Stimulated activated memory B cell treated with anti-CD40 and anti-IgM and Interleukin-4, amounts not matched to agents 10 μg/mL and 1 μg/mL and 100 μg/mL, for 72 hours (primary cell): ENCODE measurements around the gene RAD54L2.
"Not testable (repeated sequence)": the region's sequence is repeated elsewhere in the genome, so short reads cannot be mapped to it uniquely, and the experiment has no call there.

Experiments used
- ATAC-seq: fragments of 150-1000 bp; cut with Tn5 transposase; 2 replicates; pipeline ENCODE4 v1.10.0; 2021
- H3K27ac Mint-ChIP-seq: one replicate; pipeline ENCODE4 v1.8.0; 2022; ENCODE audit warnings: mild to moderate bottlenecking, mixed read lengths
- H3K27me3 Mint-ChIP-seq: one replicate; pipeline ENCODE4 v1.8.0; 2022; ENCODE audit warnings: mixed read lengths
- H3K36me3 Mint-ChIP-seq: one replicate; pipeline ENCODE4 v1.8.0; 2022; ENCODE audit warnings: mixed read lengths
- H3K4me1 Mint-ChIP-seq: one replicate; pipeline ENCODE4 v1.8.0; 2022; ENCODE audit warnings: mixed read lengths
- H3K4me3 Mint-ChIP-seq: one replicate; pipeline ENCODE4 v1.8.0; 2022; ENCODE audit warnings: mild to moderate bottlenecking, moderate library complexity, mixed read lengths
- H3K9me3 Mint-ChIP-seq: one replicate; pipeline ENCODE4 v1.8.0; 2022; ENCODE audit warnings: mixed read lengths

RAD54L2 gene, protein sequence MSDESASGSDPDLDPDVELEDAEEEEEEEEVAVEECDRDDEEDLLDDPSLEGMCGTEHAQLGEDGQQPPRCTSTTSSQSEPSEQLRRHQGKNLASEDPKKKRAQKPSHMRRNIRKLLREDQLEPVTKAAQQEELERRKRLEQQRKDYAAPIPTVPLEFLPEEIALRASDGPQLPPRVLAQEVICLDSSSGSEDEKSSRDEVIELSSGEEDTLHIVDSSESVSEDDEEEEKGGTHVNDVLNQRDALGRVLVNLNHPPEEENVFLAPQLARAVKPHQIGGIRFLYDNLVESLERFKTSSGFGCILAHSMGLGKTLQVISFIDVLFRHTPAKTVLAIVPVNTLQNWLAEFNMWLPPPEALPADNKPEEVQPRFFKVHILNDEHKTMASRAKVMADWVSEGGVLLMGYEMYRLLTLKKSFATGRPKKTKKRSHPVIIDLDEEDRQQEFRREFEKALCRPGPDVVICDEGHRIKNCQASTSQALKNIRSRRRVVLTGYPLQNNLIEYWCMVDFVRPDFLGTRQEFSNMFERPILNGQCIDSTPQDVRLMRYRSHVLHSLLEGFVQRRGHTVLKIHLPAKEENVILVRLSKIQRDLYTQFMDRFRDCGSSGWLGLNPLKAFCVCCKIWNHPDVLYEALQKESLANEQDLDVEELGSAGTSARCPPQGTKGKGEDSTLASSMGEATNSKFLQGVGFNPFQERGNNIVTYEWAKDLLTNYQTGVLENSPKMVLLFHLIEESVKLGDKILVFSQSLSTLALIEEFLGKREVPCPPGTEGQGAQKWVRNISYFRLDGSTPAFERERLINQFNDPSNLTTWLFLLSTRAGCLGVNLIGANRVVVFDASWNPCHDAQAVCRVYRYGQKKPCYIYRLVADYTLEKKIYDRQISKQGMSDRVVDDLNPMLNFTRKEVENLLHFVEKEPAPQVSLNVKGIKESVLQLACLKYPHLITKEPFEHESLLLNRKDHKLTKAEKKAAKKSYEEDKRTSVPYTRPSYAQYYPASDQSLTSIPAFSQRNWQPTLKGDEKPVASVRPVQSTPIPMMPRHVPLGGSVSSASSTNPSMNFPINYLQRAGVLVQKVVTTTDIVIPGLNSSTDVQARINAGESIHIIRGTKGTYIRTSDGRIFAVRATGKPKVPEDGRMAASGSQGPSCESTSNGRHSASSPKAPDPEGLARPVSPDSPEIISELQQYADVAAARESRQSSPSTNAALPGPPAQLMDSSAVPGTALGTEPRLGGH (N-terminal part only)

DNA sequence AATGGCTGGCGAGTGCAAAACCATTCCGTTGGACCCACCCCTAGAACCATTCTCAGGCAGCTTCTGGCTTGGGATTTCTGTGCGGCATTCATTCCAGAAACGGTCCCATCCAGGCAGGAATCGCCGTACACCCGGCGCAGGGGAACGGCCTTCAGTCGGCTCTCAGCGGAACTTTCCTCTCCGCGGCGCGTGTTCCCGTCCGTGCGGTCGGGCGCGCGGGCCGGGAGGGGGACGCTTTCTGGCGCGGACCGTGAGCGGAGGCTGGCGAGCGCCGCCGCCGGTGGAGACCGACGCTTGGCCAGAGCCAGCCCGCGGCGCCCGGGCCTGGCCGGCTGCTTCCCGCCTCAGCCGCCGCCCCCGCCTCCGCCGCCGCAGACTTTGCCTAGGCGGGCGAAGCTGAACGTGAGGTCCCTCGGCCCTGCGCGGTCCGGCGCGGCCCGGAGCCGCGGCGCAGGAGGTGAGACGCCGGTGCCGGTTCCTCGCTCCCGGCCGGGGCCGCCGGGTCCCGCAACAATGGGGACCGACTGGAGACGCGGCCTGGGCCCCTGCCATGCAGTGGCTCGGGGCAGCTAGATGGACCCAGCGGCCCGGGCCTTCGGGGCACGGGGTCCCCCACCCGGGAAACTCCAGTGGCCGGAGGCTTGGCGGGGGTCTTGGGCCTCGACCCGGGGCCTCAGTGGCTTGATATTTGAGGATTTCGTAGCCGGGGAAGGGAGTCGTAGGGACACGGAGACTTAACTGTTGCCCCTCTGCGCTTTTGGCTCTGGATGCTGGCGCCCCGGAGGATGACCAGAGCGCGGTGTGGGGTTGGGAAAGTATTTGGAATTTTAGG is at the start of gene RAD54L2:
Gene RAD54L2 (plus strand): TSS at position 261 of the 832 bp plus-strand sequence. CDS start 51,702 bp downstream, outside the sequence.
- Mint-ChIP-seq H3K4me1 (peaks cover 53% of the 10 kb centered on the region), H3K27ac (peak within 1 kb of the TSS; percentile 51), H3K4me3 (peak within 1 kb of the TSS; percentile 70), H3K36me3 (peaks cover 3% of the 10 kb centered on the region), H3K27me3 (peaks cover 6% of the 10 kb centered on the region), H3K9me3 (no peaks in the 10 kb centered on the region)
- ATAC-seq = peak; percentile 90

DNA sequence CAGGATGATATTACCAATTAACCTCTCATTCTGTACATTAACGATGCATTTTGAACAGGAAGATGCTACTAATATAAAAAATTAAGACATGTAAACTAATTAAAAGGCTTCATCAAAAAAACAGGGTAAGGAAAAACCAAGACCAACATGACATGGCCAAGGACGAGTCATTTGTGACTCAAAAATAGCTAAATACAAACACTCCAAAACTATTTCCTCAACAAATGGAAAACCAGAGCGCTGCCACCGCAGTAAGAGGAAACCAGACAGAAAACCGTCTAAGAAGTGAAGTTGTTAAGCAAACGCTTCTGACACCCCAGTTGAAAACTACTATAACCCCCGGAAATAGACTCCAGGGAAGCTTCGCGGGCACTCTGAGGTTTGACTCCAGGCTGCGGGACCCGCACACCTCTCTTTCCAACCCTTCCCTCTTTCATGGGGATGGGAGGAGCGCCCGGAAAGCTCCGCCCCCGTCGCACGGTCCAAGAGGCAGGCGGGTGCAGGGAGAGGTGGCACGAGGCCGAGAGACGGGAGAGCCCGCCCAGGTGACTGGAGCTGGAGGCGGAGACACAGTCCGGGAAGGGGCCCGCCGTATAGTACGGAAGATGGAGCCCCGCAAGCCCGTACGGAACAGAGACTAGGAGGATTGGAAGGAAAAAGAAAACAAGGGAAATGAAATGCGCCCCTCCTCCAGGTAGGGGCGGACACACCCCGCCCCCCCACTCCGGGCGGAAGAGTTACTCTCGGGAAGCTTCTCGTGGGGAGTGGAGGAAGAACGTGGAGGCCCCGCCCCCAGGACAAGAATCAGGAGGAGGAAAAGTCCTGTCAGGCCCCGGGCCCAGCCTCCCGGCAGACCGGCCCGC is 39.4 kb upstream of the RAD54L2 start:
- peak; percentile 81 for ATAC-seq
- H3K36me3 Mint-ChIP-seq = no peaks in the 10 kb centered on the region
- H3K9me3 Mint-ChIP-seq = no peaks in the 10 kb centered on the region
- peak overlapping the region; percentile 99 for H3K4me3 Mint-ChIP-seq
- peaks cover 12% of the 10 kb centered on the region for H3K4me1 Mint-ChIP-seq
- peak overlapping the region; percentile 93 for H3K27ac Mint-ChIP-seq
- no peaks in the 10 kb centered on the region for H3K27me3 Mint-ChIP-seq

DNA sequence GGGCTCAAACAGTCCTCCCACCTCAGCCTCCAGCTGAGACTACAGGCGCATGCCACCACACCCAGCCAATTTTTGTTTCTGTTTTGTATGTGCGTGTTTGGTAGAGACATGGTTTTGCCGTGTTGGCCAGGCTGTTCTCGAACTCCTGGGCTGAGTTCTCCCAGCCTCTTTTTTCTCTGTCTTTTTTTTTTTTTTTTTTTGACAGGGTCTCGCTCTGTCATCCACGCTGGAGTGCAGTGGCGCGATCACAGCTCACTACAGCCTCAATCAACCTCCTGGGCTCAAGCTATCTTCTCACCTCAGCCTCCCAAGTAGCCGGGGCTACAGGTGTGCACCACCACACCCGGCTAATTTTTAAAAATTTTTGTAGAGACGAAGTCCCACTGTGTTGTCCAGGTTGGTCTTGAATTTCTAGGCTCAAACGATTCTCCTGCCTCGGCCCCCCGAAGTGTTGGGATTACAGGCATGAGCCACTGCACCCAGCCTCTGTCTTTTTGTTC is 37.8 kb upstream of the RAD54L2 start:
- H3K9me3 Mint-ChIP-seq = no peaks in the 10 kb centered on the region
- H3K4me1 Mint-ChIP-seq = peaks cover 12% of the 10 kb centered on the region
- H3K27ac Mint-ChIP-seq = peak overlapping the region; percentile 93
- ATAC-seq = no peak
- no peaks in the 10 kb centered on the region for H3K36me3 Mint-ChIP-seq
- peak overlapping the region; percentile 99 for H3K4me3 Mint-ChIP-seq
- no peaks in the 10 kb centered on the region for H3K27me3 Mint-ChIP-seq

DNA sequence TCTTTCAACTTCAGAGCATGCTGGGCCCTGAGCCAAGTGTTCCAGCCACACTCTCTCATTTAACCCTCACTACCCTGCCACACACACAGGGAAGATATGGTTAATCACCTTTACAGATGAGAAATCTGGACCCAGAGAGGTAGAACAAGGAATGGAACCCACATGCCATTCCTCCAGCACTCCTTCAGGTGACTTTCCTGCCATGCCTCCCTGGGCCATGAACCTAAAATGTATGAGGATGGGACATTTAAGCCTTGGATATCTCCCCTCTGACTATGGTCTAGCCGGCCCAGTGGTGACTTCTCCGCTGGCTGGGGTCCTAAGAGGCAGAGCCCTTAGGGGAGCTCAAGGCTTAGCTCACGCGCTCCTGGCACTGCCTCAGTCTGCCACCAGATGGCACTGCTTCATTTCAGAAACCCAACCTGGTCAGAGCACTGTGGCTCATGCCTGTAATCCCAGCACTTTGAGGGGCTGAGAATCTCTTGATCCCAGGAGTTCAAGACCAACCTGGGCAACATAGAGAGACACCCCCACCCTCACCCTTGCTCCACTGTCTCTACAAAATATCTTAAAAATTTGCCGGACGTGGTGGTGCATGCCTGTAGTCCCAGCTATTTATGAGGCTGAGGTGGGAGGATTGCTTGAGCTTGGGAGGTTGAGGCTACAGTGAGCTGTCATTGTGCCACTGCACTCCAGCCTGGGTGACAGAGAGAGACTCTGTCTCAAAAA is 36.5 kb upstream of the RAD54L2 start:
- no peaks in the 10 kb centered on the region for H3K27me3 Mint-ChIP-seq
- peaks cover 9% of the 10 kb centered on the region for H3K4me1 Mint-ChIP-seq
- peak overlapping the region; percentile 93 for H3K27ac Mint-ChIP-seq
- H3K4me3 Mint-ChIP-seq = peak overlapping the region; percentile 4
- ATAC-seq = no peak
- H3K36me3 Mint-ChIP-seq = no peaks in the 10 kb centered on the region
- no peaks in the 10 kb centered on the region for H3K9me3 Mint-ChIP-seq

DNA sequence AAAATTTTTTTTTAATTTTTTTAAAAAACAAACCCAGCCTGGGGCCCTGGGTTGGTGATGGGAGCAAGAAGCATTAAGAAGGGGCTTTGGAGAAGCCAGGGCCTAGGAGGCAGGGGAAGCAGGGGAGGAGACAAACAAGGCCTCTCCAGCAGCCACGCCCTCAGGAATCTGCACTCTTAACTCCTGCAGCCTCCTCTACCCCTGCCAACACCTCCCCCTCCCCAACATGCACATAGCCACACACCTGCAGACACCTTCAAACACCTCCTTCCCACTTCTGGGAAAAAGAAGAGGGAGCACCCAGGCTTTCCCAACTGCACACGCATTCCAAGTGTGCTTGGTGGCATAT is 36.0 kb upstream of the RAD54L2 start:
- Mint-ChIP-seq H3K27ac (no peak overlapping the region), H3K27me3 (no peaks in the 10 kb centered on the region), H3K4me1 (peaks cover 6% of the 10 kb centered on the region), H3K9me3 (no peaks in the 10 kb centered on the region), H3K4me3 (no peak overlapping the region), H3K36me3 (no peaks in the 10 kb centered on the region)
- ATAC-seq = no peak

DNA sequence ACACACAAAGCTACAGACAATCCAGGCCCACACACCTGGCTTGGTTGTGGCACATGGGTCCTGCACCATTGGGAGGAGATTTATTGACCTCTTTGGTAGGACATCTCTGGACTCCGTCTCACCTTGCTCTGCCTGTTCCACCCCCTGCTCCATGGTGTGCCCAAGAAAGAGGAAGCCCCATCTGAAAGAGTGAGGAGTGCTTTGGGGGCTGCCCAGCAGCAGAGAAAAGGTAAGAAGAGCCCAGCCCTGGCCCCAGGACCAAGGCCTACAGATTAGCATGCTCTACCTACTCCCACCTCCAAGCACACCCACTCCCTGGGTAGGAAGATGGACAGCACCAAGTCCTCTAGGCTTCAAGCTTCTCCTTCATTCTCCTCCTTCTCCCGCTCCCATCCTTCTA is 35.5 kb upstream of the RAD54L2 start:
- ATAC-seq = no peak
- no peaks in the 10 kb centered on the region for H3K36me3 Mint-ChIP-seq
- no peaks in the 10 kb centered on the region for H3K9me3 Mint-ChIP-seq
- no peak overlapping the region for H3K27ac Mint-ChIP-seq
- no peaks in the 10 kb centered on the region for H3K27me3 Mint-ChIP-seq
- no peak overlapping the region for H3K4me3 Mint-ChIP-seq
- H3K4me1 Mint-ChIP-seq = peaks cover 6% of the 10 kb centered on the region

DNA sequence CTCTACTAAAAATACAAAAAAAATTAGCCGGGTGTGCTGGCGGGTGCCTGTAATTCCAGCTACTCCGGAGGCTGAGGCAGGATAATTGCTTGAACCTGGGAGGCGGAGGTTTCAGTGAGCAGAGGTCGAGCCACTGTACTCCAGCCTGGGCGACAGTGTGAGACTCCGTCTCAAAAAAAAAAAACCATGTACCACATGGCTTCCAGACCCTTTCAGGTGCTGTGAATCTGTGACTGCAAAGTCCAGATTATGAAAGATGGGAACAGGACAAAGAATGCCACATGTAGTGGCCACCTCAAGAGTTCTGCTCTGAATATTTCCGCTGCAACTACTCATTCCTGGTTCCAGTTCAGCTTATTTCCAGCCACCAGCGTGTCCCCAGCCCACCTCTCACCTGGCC is 30.3 kb upstream of the RAD54L2 start:
- no peak for ATAC-seq
- H3K27me3 Mint-ChIP-seq = no peaks in the 10 kb centered on the region
- no peak overlapping the region for H3K4me3 Mint-ChIP-seq
- no peaks in the 10 kb centered on the region for H3K36me3 Mint-ChIP-seq
- H3K9me3 Mint-ChIP-seq = no peaks in the 10 kb centered on the region
- H3K27ac Mint-ChIP-seq = no peak overlapping the region
- peaks cover 10% of the 10 kb centered on the region for H3K4me1 Mint-ChIP-seq

DNA sequence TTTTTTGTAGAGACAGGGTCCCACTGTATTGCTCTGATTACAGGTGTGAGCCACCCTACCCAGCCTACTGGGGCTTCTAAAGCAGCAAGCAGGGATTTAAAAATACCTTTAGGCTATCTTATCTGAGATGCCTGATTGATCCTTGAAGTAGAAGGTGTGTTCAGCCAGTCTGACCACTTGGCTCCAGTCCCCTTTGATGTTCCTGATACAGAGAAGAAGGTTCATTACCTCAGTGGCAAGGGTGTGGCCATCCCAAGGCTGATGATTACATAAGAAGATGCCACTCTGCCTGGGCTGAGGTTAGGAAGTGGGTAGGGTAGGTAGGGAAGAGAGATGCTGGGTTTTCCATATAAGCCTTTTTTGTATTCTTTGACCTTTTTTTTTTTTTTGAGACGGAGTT is 27.5 kb upstream of the RAD54L2 start:
- no peaks in the 10 kb centered on the region for H3K9me3 Mint-ChIP-seq
- no peak overlapping the region for H3K27ac Mint-ChIP-seq
- peaks cover 10% of the 10 kb centered on the region for H3K4me1 Mint-ChIP-seq
- no peak for ATAC-seq
- H3K27me3 Mint-ChIP-seq = no peaks in the 10 kb centered on the region
- no peaks in the 10 kb centered on the region for H3K36me3 Mint-ChIP-seq
- no peak overlapping the region for H3K4me3 Mint-ChIP-seq

DNA sequence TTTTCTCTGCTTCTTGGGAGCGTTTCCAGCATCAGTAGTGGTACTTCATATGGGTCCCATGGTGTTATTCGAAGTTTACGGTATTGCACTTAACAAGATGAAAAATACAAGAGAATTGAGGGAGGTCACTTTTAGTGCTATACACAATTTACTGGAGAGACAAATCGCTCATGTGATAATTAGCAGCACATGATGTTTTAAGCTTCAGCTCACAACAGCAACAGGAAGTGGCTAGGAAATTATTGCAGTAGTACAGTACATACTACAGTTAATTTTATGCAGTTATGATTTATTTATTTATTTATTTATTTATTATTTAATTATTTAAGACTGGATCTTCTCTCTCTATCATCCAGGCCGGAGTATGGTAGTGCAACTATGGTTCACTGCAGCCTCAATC is 24.3 kb upstream of the RAD54L2 start:
- peaks cover 10% of the 10 kb centered on the region for H3K4me1 Mint-ChIP-seq
- no peak for ATAC-seq
- no peak overlapping the region for H3K27ac Mint-ChIP-seq
- H3K27me3 Mint-ChIP-seq = peaks cover 18% of the 10 kb centered on the region
- no peaks in the 10 kb centered on the region for H3K9me3 Mint-ChIP-seq
- no peak overlapping the region for H3K4me3 Mint-ChIP-seq
- no peaks in the 10 kb centered on the region for H3K36me3 Mint-ChIP-seq

DNA sequence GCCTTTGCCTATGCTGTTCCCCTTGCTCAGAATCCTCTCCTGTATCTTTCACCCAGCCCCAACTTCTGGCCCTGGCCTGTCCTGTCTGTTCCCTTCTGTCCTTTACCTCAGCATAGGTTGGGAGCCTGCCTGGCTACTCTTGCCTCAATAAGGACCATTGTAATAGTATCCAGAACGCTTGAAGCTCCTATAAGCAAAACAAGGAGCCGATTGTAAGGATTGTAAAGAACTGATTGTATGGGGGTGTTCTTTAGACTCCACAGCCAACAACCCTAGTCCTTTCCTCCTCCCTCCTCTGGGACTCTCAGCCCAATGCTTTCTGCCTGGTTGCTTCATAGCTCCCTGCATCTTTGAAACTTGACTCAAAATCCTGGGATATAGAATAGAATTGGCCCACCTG is 18.7 kb upstream of the RAD54L2 start:
- Mint-ChIP-seq H3K27ac (no peak overlapping the region), H3K27me3 (peaks cover 30% of the 10 kb centered on the region), H3K4me3 (no peak overlapping the region), H3K9me3 (no peaks in the 10 kb centered on the region), H3K4me1 (peaks cover 26% of the 10 kb centered on the region), H3K36me3 (no peaks in the 10 kb centered on the region)
- no peak for ATAC-seq

DNA sequence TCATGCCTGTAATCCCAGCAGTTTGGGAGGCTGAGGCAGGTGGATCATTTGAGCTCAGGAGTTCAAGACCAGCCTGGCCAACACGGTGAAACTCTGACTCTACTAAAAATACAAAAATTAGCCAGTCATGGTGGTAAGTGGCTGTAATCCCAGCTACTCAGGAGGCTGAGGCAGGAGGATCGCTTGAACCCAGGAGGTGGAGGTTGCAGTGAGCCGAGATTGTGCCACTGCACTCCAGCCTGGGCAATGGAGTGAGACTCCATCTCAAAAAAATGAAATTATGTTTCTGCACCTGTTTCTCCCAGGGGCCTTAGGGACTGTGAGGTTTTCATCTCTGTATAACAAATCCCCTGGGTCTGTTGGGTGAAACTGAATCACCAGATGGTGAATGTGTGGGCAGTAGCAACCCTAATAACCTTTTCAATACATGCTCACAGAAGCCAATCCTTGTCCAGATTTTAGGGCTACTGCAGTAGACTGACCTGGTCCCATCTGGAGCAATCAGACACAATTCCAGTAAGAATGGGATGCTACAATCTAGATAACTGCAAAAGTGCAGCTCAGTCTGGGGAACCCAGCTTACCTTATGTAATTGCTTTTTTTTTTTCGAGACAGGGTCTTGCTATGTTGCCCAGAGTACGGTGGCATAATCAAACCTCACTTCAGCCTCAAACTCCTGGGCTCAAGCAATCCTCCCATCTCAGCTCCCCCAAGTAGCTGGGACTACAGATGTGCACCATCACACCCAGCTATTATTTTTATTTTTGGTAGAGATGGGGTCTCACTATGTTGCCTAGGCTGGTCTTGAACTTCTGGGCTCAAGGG is 17.4 kb upstream of the RAD54L2 start:
- peaks cover 38% of the 10 kb centered on the region for H3K27me3 Mint-ChIP-seq

DNA sequence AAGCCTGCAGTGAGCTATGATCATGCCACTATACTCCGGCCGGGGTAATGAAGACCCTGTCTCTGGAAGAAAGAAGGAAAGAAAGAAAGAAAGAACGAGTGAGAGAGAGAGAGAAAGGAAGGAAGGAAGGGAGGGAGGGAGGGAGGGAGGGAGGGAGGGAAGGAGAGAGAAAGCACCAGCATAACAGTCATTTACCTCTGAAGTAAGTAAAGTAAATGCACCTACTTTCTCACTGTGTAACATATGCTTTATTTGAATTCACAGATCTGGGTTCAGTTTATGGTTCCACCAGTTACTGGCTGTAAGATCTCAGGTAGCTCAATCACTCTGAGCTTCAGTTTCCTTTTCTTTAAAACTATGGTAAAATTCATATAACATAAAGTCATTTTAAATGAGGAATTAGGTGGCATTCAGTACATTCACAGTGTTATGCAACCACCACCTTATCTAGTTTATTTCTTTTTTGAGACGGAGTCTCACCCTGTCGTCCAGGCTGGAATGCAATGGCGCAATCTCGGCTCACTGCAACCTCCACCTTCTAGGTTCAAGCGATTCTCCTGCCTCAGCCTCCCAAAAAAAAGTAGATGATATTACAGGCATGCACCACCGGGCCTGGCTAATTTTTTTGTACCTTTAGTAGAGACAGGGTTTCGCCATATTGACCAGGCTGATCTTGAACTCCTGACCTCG is 16.1 kb upstream of the RAD54L2 start:
- H3K9me3 Mint-ChIP-seq = no peaks in the 10 kb centered on the region
- peaks cover 26% of the 10 kb centered on the region for H3K4me1 Mint-ChIP-seq
- no peak for ATAC-seq
- H3K27ac Mint-ChIP-seq = peak overlapping the region; percentile 4
- peaks cover 44% of the 10 kb centered on the region for H3K27me3 Mint-ChIP-seq
- H3K36me3 Mint-ChIP-seq = no peaks in the 10 kb centered on the region
- peak overlapping the region; percentile 28 for H3K4me3 Mint-ChIP-seq

More for the DNA sequence above, 17.4 kb upstream of the RAD54L2 start:
- not testable (repeated sequence) for H3K27ac Mint-ChIP-seq, H3K4me3 Mint-ChIP-seq, H3K9me3 Mint-ChIP-seq, H3K36me3 Mint-ChIP-seq
- peaks cover 26% of the 10 kb centered on the region for H3K4me1 Mint-ChIP-seq
- peak; percentile 95 for ATAC-seq
